Right cardiac atrium (tissue), 5 donors: ENCODE results near the gene DCTN3. TPM values are rescaled to one million over a fixed set of nuclear protein-coding genes. Genes with fewer than 3 reads are reported as not detected.
"Not testable (repeated sequence)": the region's sequence is repeated elsewhere in the genome, so short reads cannot be mapped to it uniquely, and the experiment has no call there.

Source experiments
- ATAC-seq, 2 donors: fragments of 200-7000 bp; cut with Tn5 transposase; one replicate each; pipeline versions ENCODE4 v1.8.0 to v1.9.1; 2020; ENCODE audit warnings: moderate library complexity in 2 of 2, mild to moderate bottlenecking in 1 of 2
- DNase-seq, 3 donors: peaks; one replicate each; pipeline ENCODE4 v3.0.0-alpha.2; 2020
- H3K27ac ChIP-seq: one replicate; pipeline ENCODE4 v1.5.1; 2013; ENCODE audit warnings: mild to moderate bottlenecking, low read length, control low read depth, moderate library complexity
- H3K27me3 ChIP-seq: one replicate; pipeline ENCODE4 v1.6.1; 2013; ENCODE audit not compliant: control insufficient read depth, insufficient read depth
- H3K4me1 ChIP-seq: one replicate; pipeline ENCODE4 v1.6.1; 2013; ENCODE audit warnings: low read length; ENCODE audit not compliant: control insufficient read depth, insufficient read depth
- H3K4me3 ChIP-seq: one replicate; pipeline ENCODE4 v1.5.1; 2013; ENCODE audit warnings: low read length, control low read depth
- H3K9me3 ChIP-seq: one replicate; pipeline ENCODE4 v1.6.1; 2013; ENCODE audit warnings: low read length; ENCODE audit not compliant: control insufficient read depth
- WGBS: extraction: QIAGEN DNeasy Blood & Tissue Kit; methylation state at CpG from one replicate; pipeline ENCODE4 v1.1.7; 2013; 5-methylcytosine and 5-hydroxymethylcytosine counted together
- intact Hi-C, 4 donors: fragments of 100-400 bp; cut with DNase I; formaldehyde crosslinking; loops; one replicate each; pipeline versions ENCODE4 v1.11.0 to v1.14.0; 2022 to 2023
- polyA plus RNA-seq: library from polyadenylated mRNA; stranded (reverse); fragments of 200-250 nt; gene quantifications from one replicate; pipeline ENCODE4 v1.2.3, GENCODE V29; 2013
- total RNA-seq, 4 donors: library from RNA; stranded (reverse); fragmentation: NEBNext Ultra II Directional; extraction: Animal tissue kit (Norgen Biotek cat#: 25700); gene quantifications; one replicate each; pipeline ENCODE4 v1.2.1, GENCODE V29; 2021
- donor health status: healthy with polysubstance abuse.
- donor health status: DM: no; HTN: yes; CAD: no.
- donor health status: DM: no; HTN: no; CAD: no.
- donor health status: DM: no; HTN: yes; CAD: no; lungs with severe emphysema.
- donor health status: DM: yes; HTN: yes; CAD: no.

The DCTN3 gene
- total and polyA plus RNA-seq, 5 donors, result 99.3 to 128 (median 113) TPM

GRCh38 chr9:34646211-34647083 is 26.2 kb upstream of the DCTN3 start, which contains the start of gene GALT:
TSS of gene GALT (plus strand) at chr9:34646675. CDS start at chr9:34646705, 30 bp downstream.
- Histone ChIP-seq H3K4me1 (peaks cover 13% of the 10 kb centered on the region), H3K9me3 (no peaks in the 10 kb centered on the region), H3K27me3 (no peaks in the 10 kb centered on the region), H3K27ac (peak within 1 kb of the TSS; percentile 90), H3K4me3 (peak within 1 kb of the TSS; percentile 66)
- 5% methylated on average over 43 of the region's 43 CpGs for WGBS
- ATAC-seq (peak; percentile 84 to 89), DNase-seq (peak; percentile 94 to 99 (median 98))
- intact Hi-C loops, result no loop called here

GRCh38 chr9:34644766-34645314 is 24.5 kb upstream of the DCTN3 start:
- ATAC-seq, result no peak
- intact Hi-C loops, result no loop called here

GRCh38 chr9:34642679-34643078 is 22.4 kb upstream of the DCTN3 start:
- intact Hi-C loops, result no loop called here
- no peak for ATAC-seq
- no peak for DNase-seq
- WGBS, result 96% methylated on average over 1 of the region's 1 CpG
- Histone ChIP-seq H3K9me3 (no peaks in the 10 kb centered on the region), H3K4me3 (no peak overlapping the region), H3K27ac (no peak overlapping the region), H3K27me3 (no peaks in the 10 kb centered on the region), H3K4me1 (peaks cover 4% of the 10 kb centered on the region)

More at GRCh38 chr9:34644766-34645314, 24.5 kb upstream of the DCTN3 start:
- peaks cover 8% of the 10 kb centered on the region for H3K4me1 ChIP-seq
- H3K27ac ChIP-seq, result no peak overlapping the region
- H3K4me3 ChIP-seq, result no peak overlapping the region
- no peaks in the 10 kb centered on the region for H3K9me3 ChIP-seq
- no peak for DNase-seq
- H3K27me3 ChIP-seq, result no peaks in the 10 kb centered on the region

GRCh38 chr9:34639322-34639721 is 19.0 kb upstream of the DCTN3 start:
- peak in 1 of 3 donors; percentile 9 for DNase-seq
- H3K4me3 ChIP-seq, H3K9me3 ChIP-seq, H3K27ac ChIP-seq, ATAC-seq, H3K27me3 ChIP-seq, H3K4me1 ChIP-seq: not testable (repeated sequence)
- 92% methylated on average over 8 of the region's 8 CpGs for WGBS
- intact Hi-C loops, result loop anchor here in 1 of 4 donors (10.0 kb wide), 1 partner anchor 65 kb away; no protein-coding TSS in a partner anchor

- 21% methylated on average over 7 of the region's 7 CpGs for WGBS
- no peak for DNase-seq
- no peaks in the 10 kb centered on the region for H3K9me3 ChIP-seq
- ATAC-seq, result no peak
- peak overlapping the region; percentile 73 for H3K27ac ChIP-seq
- peak overlapping the region; percentile 49 for H3K4me3 ChIP-seq
- H3K27me3 ChIP-seq, result no peaks in the 10 kb centered on the region
- H3K4me1 ChIP-seq, result no peaks in the 10 kb centered on the region
- intact Hi-C loops, result loop anchor here in 1 of 4 donors (10.0 kb wide), 1 partner anchor 67 kb away; no protein-coding TSS in a partner anchor
Measured at GRCh38 chr9:34638138-34638445, 17.8 kb upstream of the DCTN3 start.

- DNase-seq (peak; percentile 95 to 98 (median 98)), ATAC-seq (peak; percentile 95 to 96)
- H3K4me3 ChIP-seq, result peak within 1 kb of the TSS; percentile 49
- no peaks in the 10 kb centered on the region for H3K4me1 ChIP-seq
- H3K27me3 ChIP-seq, result no peaks in the 10 kb centered on the region
- peak within 1 kb of the TSS; percentile 80 for H3K27ac ChIP-seq
- H3K9me3 ChIP-seq, result no peaks in the 10 kb centered on the region
- under 1% methylated on average over 74 of the region's 74 CpGs for WGBS
- intact Hi-C loops, result loop anchor here in 1 of 4 donors (10.0 kb wide), 1 partner anchor 67 kb away; no protein-coding TSS in a partner anchor
Measured at GRCh38 chr9:34637356-34638137, 17.3 kb upstream of the DCTN3 start, which contains the start of gene SIGMAR1. TSS of gene SIGMAR1 (minus strand) at chr9:34637787. CDS start at chr9:34637697, 90 bp downstream.

DNA sequence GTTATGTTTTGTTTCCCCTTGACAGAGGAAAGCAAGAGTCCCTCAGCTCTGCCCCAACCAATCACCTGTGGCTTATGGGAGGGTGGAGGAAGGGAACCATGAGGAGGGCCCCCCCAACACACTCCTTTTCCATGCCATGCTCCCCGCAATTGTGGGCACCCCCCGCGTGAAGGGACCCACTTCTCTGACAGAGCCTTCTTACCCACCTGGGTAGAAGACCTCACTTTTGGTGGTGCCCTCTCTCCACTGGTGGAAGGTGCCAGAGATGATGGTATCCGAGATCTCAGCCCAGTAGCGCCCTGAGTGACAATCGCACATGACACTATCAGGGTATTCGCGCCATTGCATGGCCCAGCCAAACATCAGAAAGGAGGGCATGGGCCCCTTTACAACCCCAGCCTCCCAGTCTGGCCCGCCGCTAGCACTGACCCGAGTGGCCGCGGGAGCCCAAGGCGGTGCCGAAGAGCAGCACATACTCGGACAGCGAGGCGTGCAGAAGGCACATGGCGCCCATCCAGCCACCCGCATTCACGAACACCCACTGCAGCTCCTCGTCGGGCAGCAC is 16.6 kb upstream of the DCTN3 start:
- Histone ChIP-seq H3K27ac (peak overlapping the region; percentile 80), H3K27me3 (no peaks in the 10 kb centered on the region), H3K9me3 (no peaks in the 10 kb centered on the region), H3K4me3 (peak overlapping the region; percentile 49), H3K4me1 (no peaks in the 10 kb centered on the region)
- 8% methylated on average over 23 of the region's 23 CpGs for WGBS
- DNase-seq, result no peak
- intact Hi-C loops, result loop anchor here in 1 of 4 donors (10.0 kb wide), 1 partner anchor 68 kb away; no protein-coding TSS in a partner anchor
- ATAC-seq, result no peak

- no peaks in the 10 kb centered on the region for H3K4me1 ChIP-seq
- no peak for ATAC-seq
- no peak overlapping the region for H3K4me3 ChIP-seq
- H3K27me3 ChIP-seq, result no peaks in the 10 kb centered on the region
- H3K27ac ChIP-seq, result no peak overlapping the region
- DNase-seq, result peak in 1 of 3 donors; percentile 50
- no peaks in the 10 kb centered on the region for H3K9me3 ChIP-seq
- intact Hi-C loops, result loop anchor here in 1 of 4 donors (10.0 kb wide), 1 partner anchor 69 kb away; no protein-coding TSS in a partner anchor
- WGBS, result 91% methylated on average over 14 of the region's 14 CpGs
Measured at GRCh38 chr9:34635556-34635955, 15.3 kb upstream of the DCTN3 start.

DNA sequence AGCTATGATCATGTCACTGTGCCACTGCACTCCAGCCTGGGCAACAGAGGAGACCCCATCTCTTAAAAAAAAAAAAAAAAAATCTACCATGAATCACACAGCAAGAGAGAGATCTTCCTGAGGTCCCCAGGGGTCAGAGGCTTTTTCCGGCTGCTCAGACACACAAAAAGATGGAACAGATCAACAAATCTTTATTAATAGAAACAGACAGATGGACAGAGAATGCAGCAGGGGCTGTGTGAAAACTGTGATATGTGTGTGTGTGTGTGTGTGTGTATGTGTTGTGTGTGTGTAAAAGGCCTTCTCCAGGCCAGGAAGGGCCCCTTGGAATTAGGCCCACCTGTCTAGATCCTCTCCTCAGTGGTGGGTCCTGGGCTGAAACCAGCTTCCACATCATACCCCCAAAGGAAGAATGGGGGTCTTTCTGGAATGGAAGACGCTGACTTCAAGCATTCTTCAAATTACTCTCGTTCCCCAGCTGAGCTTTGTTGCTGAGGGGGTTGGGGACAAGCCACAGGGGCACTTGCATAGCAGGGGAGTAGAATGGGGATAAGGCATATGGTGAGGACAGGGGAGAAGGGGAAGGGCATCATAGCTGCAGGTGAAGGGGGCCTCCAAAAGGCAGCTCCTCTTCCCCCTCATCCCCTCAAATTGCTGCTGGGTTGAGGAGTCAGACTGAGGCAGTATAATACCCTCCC is 14.4 kb upstream of the DCTN3 start:
- DNase-seq, result no peak
- intact Hi-C loops, result loop anchor here in 1 of 4 donors (10.0 kb wide), 1 partner anchor 70 kb away; no protein-coding TSS in a partner anchor
- 70% methylated on average over 3 of the region's 3 CpGs for whole genome bisulfite sequencing
- Histone ChIP-seq H3K27ac (no peak overlapping the region), H3K4me3 (no peak overlapping the region), H3K9me3 (no peaks in the 10 kb centered on the region), H3K27me3 (no peaks in the 10 kb centered on the region), H3K4me1 (no peaks in the 10 kb centered on the region)
- ATAC-seq, result no peak
